ENCODE results near the gene ZNF12. TPM values are rescaled to one million over a fixed set of nuclear protein-coding genes. Genes with fewer than 3 reads are reported as not detected.

ZNF12 gene
- total and polyA plus RNA-seq, 3 donors from 2014 or later, result 10.3 to 18.0 (median 15.5) TPM

DNA sequence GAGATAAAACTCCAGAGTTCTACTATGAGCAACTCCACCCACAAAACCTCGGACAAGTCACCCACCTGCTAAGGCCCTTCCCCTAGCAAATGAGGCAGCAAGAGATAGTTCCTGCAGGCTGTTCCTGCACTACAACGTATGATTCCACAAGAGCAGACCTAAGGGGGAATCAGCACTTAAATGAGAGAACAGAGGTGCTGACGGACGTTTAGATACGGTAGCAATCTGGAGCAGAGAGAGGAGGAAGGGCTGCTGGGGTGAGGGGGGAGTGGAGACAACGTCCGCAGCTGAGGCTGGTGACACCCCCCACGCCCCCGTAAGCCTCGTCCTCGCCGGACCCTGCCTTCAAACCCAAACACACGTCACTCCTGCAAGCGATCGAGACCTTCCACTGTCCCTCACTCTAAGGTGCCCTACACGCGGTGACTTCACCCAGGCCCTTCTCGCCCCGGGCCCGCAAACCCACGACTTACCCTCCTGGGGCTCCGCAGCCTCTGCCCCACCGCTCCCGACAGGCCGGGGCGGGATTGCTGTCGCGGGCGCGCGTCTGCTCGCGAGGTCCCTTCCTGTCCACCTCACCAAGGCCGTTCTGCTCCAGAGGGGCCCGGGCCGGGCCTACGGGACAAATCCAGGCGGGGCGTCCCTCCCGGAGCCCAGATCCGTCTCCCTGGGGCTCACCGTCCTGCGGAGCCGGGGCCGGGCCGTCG is 635 bp downstream of the ZNF12 start:
- intact Hi-C loops (cut with DNase I; ENCODE audit: low total_unique reads), result no loop called here
- Histone ChIP-seq H3K9me3 (no peaks in the 10 kb centered on the region), H3K4me1 (peaks cover 10% of the 10 kb centered on the region), H3K36me3 (ENCODE audit: low read depth, missing control alignments) (no peaks in the 10 kb centered on the region), H3K4me3 (peak overlapping the region; percentile 91 to 98), H3K27me3 (no peaks in the 10 kb centered on the region), H3K27ac (peak overlapping the region; percentile 51 to 89)
- TF ChIP-seq POLR2A (IDR thresholded peaks at IDR 0.05) (no peak), CTCF (IDR thresholded peaks at IDR 0.05) (no peak)
- DNase-seq, result peak; percentile 27
- 0 to 1% methylated on average over 26 to 47 of the region's 47 CpGs for WGBS, 2 donors

- H3K4me3 ChIP-seq, result no peak overlapping the region
- TF ChIP-seq POLR2A (IDR thresholded peaks at IDR 0.05) (no peak), CTCF (IDR thresholded peaks at IDR 0.05) (no peak)
- H3K4me1 ChIP-seq, result peaks cover 10% of the 10 kb centered on the region
- intact Hi-C loops (cut with DNase I; ENCODE audit: low total_unique reads), result no loop called here
- DNase-seq, result no peak
- no peak overlapping the region for H3K27ac ChIP-seq
- no peaks in the 10 kb centered on the region for H3K36me3 ChIP-seq (ENCODE audit: low read depth, missing control alignments)
- H3K27me3 ChIP-seq, result no peaks in the 10 kb centered on the region
- 97 to 100% methylated on average over 1 of the region's 1 CpG for WGBS, 2 donors
- H3K9me3 ChIP-seq, result no peaks in the 10 kb centered on the region
These were observed 4.9 kb downstream of the ZNF12 start for GRCh38 chr7:6701860-6702259.

- Histone ChIP-seq H3K4me1 (peaks cover 10% of the 10 kb centered on the region), H3K4me3 (no peak overlapping the region), H3K9me3 (no peaks in the 10 kb centered on the region), H3K27me3 (no peaks in the 10 kb centered on the region), H3K27ac (no peak overlapping the region), H3K36me3 (ENCODE audit: low read depth, missing control alignments) (no peaks in the 10 kb centered on the region)
- no peak for DNase-seq
- 91 to 99% methylated on average over 5 of the region's 5 CpGs for WGBS, 2 donors
- TF ChIP-seq POLR2A (IDR thresholded peaks at IDR 0.05) (no peak), CTCF (IDR thresholded peaks at IDR 0.05) (no peak)
- intact Hi-C loops (cut with DNase I; ENCODE audit: low total_unique reads), result no loop called here
These were observed 6.0 kb downstream of the ZNF12 start for GRCh38 chr7:6700793-6701192.

- TF ChIP-seq CTCF (IDR thresholded peaks at IDR 0.05) (no peak), POLR2A (IDR thresholded peaks at IDR 0.05) (no peak)
- Histone ChIP-seq H3K27me3 (no peaks in the 10 kb centered on the region), H3K4me1 (no peaks in the 10 kb centered on the region), H3K36me3 (ENCODE audit: low read depth, missing control alignments) (no peaks in the 10 kb centered on the region), H3K9me3 (peaks cover 4% of the 10 kb centered on the region), H3K27ac (no peak overlapping the region), H3K4me3 (no peak overlapping the region)
- WGBS, 2 donors, result 95 to 99% methylated on average over 5 of the region's 5 CpGs
- intact Hi-C loops (cut with DNase I; ENCODE audit: low total_unique reads), result no loop called here
- no peak for DNase-seq
These were observed 15.1 kb downstream of the ZNF12 start for GRCh38 chr7:6691609-6692106.

GRCh38 chr7:6691103-6691502 is 15.6 kb downstream of the ZNF12 start:
- H3K27ac ChIP-seq, result no peak overlapping the region
- H3K36me3 ChIP-seq (ENCODE audit: low read depth, missing control alignments), result no peaks in the 10 kb centered on the region
- DNase-seq, result no peak
- TF ChIP-seq CTCF (IDR thresholded peaks at IDR 0.05), result no peak
- TF ChIP-seq POLR2A (IDR thresholded peaks at IDR 0.05), result no peak
- H3K4me1 ChIP-seq, result no peaks in the 10 kb centered on the region
- intact Hi-C loops (cut with DNase I; ENCODE audit: low total_unique reads), result no loop called here
- no peaks in the 10 kb centered on the region for H3K27me3 ChIP-seq
- WGBS, 2 donors, result 90 to 93% methylated on average over 4 of the region's 4 CpGs
- peaks cover 4% of the 10 kb centered on the region for H3K9me3 ChIP-seq
- no peak overlapping the region for H3K4me3 ChIP-seq
